HG03521 (cell line): Measurements from ENCODE around the gene SMURF2.
"Not testable (repeated sequence)": the region's sequence is repeated elsewhere in the genome, so short reads cannot be mapped to it uniquely, and the experiment has no call there.

ENCODE experiments used
- ATAC-seq: cut with Tn5 transposase; IDR thresholded peaks from one replicate; pipeline ENCODE4 v1.9.1; 2021; ENCODE audit warnings: mild to moderate bottlenecking, moderate library complexity; ENCODE audit not compliant: unreplicated experiment

SMURF2 gene

GRCh38 chr17:64667807-64668721, 6.0 kb upstream of the SMURF2 start:
- not testable (repeated sequence) for ATAC-seq

- not testable (repeated sequence) for ATAC-seq
These were observed 2.3 kb upstream of the SMURF2 start for GRCh38 chr17:64664299-64664981.

GRCh38 chr17:64663836-64664235, 1.7 kb upstream of the SMURF2 start:
- not testable (repeated sequence) for ATAC-seq

GRCh38 chr17:64662774-64663367, 764 bp upstream of the SMURF2 start:
- ATAC-seq: no peak

- ATAC-seq: peak; percentile 28
These were observed 456 bp downstream of the SMURF2 start for GRCh38 chr17:64661726-64661975.

- peak; percentile 2 for ATAC-seq
These were observed 955 bp downstream of the SMURF2 start for GRCh38 chr17:64660978-64661725.

GRCh38 chr17:64660195-64660977, 1.7 kb downstream of the SMURF2 start:
- ATAC-seq: not testable (repeated sequence)

GRCh38 chr17:64658931-64659330, 3.2 kb downstream of the SMURF2 start:
- ATAC-seq: no peak

- no peak for ATAC-seq
These were observed 4.4 kb downstream of the SMURF2 start for GRCh38 chr17:64657610-64658125.

- no peak for ATAC-seq
These were observed 6.4 kb downstream of the SMURF2 start for GRCh38 chr17:64655704-64656103.

GRCh38 chr17:64653985-64654355, 8.1 kb downstream of the SMURF2 start:
- no peak for ATAC-seq

- no peak for ATAC-seq
These were observed 8.7 kb downstream of the SMURF2 start for GRCh38 chr17:64653325-64653984.

GRCh38 chr17:64651889-64652288, 10.2 kb downstream of the SMURF2 start:
- no peak for ATAC-seq

- no peak for ATAC-seq
These were observed 13.9 kb downstream of the SMURF2 start for GRCh38 chr17:64648234-64648633.

- no peak for ATAC-seq
These were observed 14.3 kb downstream of the SMURF2 start for GRCh38 chr17:64647817-64648216.

GRCh38 chr17:64639516-64639915, 22.6 kb downstream of the SMURF2 start:
- ATAC-seq: no peak

GRCh38 chr17:64638552-64639203, 23.4 kb downstream of the SMURF2 start:
- ATAC-seq: no peak

- ATAC-seq: peak; percentile 66
These were observed 26.3 kb downstream of the SMURF2 start for GRCh38 chr17:64635647-64636305.

GRCh38 chr17:64634218-64634617, 27.9 kb downstream of the SMURF2 start:
- ATAC-seq: no peak
